Mammary epithelial cell (primary cell): ENCODE measurements around the gene KCNH6.

Experiments used
- CTCF ChIP-seq, 2 donors: IDR thresholded peaks in 1 of 2; conservative IDR thresholded peaks in 1 of 2; 2 replicates each; pipeline ENCODE4 v1.5.1; 2011 to 2012; ENCODE audit warnings: inconsistent platforms in 2 of 2, low read length in 2 of 2, mild to moderate bottlenecking in 2 of 2, control low read depth in 1 of 2, low read depth in 1 of 2; ENCODE audit not compliant: insufficient read depth in 1 of 2; ENCODE audit errors: extremely low read depth in 1 of 2
- EZH2 ChIP-seq: IDR thresholded peaks from 2 replicates; pipeline ENCODE4 v1.6.1; 2012; ENCODE audit warnings: low read length, inconsistent platforms, borderline replicate concordance

GRCh38 chr17:63480826-63481487, 42.2 kb upstream of the KCNH6 start:
- TF ChIP-seq CTCF (conservative IDR thresholded peaks at IDR 0.05 in 1 of 2, IDR thresholded peaks at IDR 0.05 in 1 of 2; ENCODE audit: extremely low read depth in 1 of 2, insufficient read depth in 1 of 2, low read depth in 1 of 2, low read length in 2 of 2) (no peak), EZH2 (no peak)
